GM19438 (cell line): Measurements from ENCODE around the gene SPESP1.

Experiments
- ATAC-seq: cut with Tn5 transposase; IDR thresholded peaks from one replicate; pipeline ENCODE4 v1.9.1; 2021; ENCODE audit warnings: low read depth; ENCODE audit not compliant: unreplicated experiment

The SPESP1 gene

GRCh38 chr15:68930268-68931022, at the start of gene SPESP1:
Gene SPESP1 (plus strand): TSS chr15:68930525. CDS start chr15:68930654, 129 bp downstream.
- ATAC-seq = peak; percentile 65

GRCh38 chr15:68885070-68885469, 45.3 kb upstream of the SPESP1 start:
- ATAC-seq = no peak

GRCh38 chr15:68887120-68887519, 43.2 kb upstream of the SPESP1 start:
- no peak for ATAC-seq

GRCh38 chr15:68887819-68888218, 42.5 kb upstream of the SPESP1 start:
- no peak for ATAC-seq

GRCh38 chr15:68888419-68888818, 41.9 kb upstream of the SPESP1 start:
- no peak for ATAC-seq

- ATAC-seq = no peak
Measured at GRCh38 chr15:68894208-68894607, 36.1 kb upstream of the SPESP1 start.

GRCh38 chr15:68896178-68896577, 34.1 kb upstream of the SPESP1 start:
- ATAC-seq = no peak

GRCh38 chr15:68897016-68897415, 33.3 kb upstream of the SPESP1 start:
- ATAC-seq = no peak

GRCh38 chr15:68900027-68900426, 30.3 kb upstream of the SPESP1 start:
- ATAC-seq = no peak

- ATAC-seq = no peak
Measured at GRCh38 chr15:68907396-68907923, 22.9 kb upstream of the SPESP1 start.

GRCh38 chr15:68909601-68910100, 20.7 kb upstream of the SPESP1 start:
- no peak for ATAC-seq

GRCh38 chr15:68910341-68910740, 20.0 kb upstream of the SPESP1 start:
- no peak for ATAC-seq

GRCh38 chr15:68910816-68911215, 19.5 kb upstream of the SPESP1 start:
- ATAC-seq = no peak

- ATAC-seq = no peak
Measured at GRCh38 chr15:68921926-68922325, 8.4 kb upstream of the SPESP1 start.

- no peak for ATAC-seq
Measured at GRCh38 chr15:68924866-68925560, 5.3 kb upstream of the SPESP1 start.

- ATAC-seq = no peak
Measured at GRCh38 chr15:68933001-68933400, 2.7 kb downstream of the SPESP1 start.

- no peak for ATAC-seq
Measured at GRCh38 chr15:68934341-68934740, 4.0 kb downstream of the SPESP1 start.

GRCh38 chr15:68935400-68935937, 5.1 kb downstream of the SPESP1 start:
- no peak for ATAC-seq

- ATAC-seq = no peak
Measured at GRCh38 chr15:68939501-68939900, 9.2 kb downstream of the SPESP1 start.

GRCh38 chr15:68951813-68952212, 21.5 kb downstream of the SPESP1 start:
- no peak for ATAC-seq

- ATAC-seq = no peak
Measured at GRCh38 chr15:68957696-68958095, 27.4 kb downstream of the SPESP1 start.
